H1 (cell line): Measurements from ENCODE around the gene MRPL55. TPM values are rescaled to one million over a fixed set of nuclear protein-coding genes. Genes with fewer than 3 reads are reported as not detected.

ENCODE experiments used
- CTCF ChIA-PET: fragments of 300-600 bp; sonication (Branson Sonifier 250); formaldehyde crosslinking; loops from one replicate; lab custom pipeline; 2021; ENCODE audit not compliant: partially characterized antibody; lab: Charles Lee
- POLR2A ChIA-PET: fragments of 300-600 bp; sonication (Branson Sonifier 250); formaldehyde crosslinking; loops from one replicate; lab custom pipeline; 2021; ENCODE audit warnings: inconsistent platforms; ENCODE audit not compliant: partially characterized antibody; lab: Charles Lee
- DNase-seq, 2 experiments: peaks; one replicate each; pipeline versions ENCODE4 v3.0.0 to v3.0.0-alpha.2; 2010 to 2022; ENCODE audit warnings: low spot score in 2 of 2, low read depth in 1 of 2, mixed read lengths in 1 of 2
- FAIRE-seq: peaks from 2 replicates; lab custom pipeline; 2011; peaks lifted over from hg19 to GRCh38; lab: Jason Lieb, UNC
- H2AFZ ChIP-seq: 2 replicates; pipeline ENCODE4 v1.8.1; 2012; ENCODE audit warnings: low read length, inconsistent platforms
- H2AK5ac ChIP-seq: 2 replicates; pipeline ENCODE4 v1.6.1; 2013; ENCODE audit warnings: low read depth, low read length
- H2BK120ac ChIP-seq: replicated peaks from 2 replicates; pipeline ENCODE3; 2013; ENCODE audit warnings: low read depth, low read length, inconsistent platforms
- H2BK12ac ChIP-seq: 2 replicates; pipeline ENCODE4 v1.6.1; 2013; ENCODE audit warnings: low read depth, low read length
- H2BK15ac ChIP-seq: 2 replicates; pipeline ENCODE4 v1.6.1; 2013; ENCODE audit warnings: low read length
- H2BK20ac ChIP-seq: 2 replicates; pipeline ENCODE4 v1.6.1; 2013; ENCODE audit warnings: low read length
- H2BK5ac ChIP-seq: 2 replicates; pipeline ENCODE4 v1.6.1; 2013; ENCODE audit warnings: low read depth, low read length
- H3K14ac ChIP-seq: 2 replicates; pipeline ENCODE4 v1.6.1; 2013; ENCODE audit warnings: inconsistent platforms; ENCODE audit not compliant: insufficient read length
- H3K18ac ChIP-seq: 2 replicates; pipeline ENCODE4 v1.6.1; 2013; ENCODE audit warnings: low read length; ENCODE audit errors: extremely low read depth
- H3K23ac ChIP-seq: 2 replicates; pipeline ENCODE4 v1.6.1; 2013; ENCODE audit warnings: inconsistent platforms; ENCODE audit not compliant: insufficient read length
- H3K23me2 ChIP-seq: 2 replicates; pipeline ENCODE4 v1.6.1; 2013; ENCODE audit warnings: low read depth, low read length
- H3K27ac ChIP-seq: 2 replicates; pipeline ENCODE4 v1.6.1; 2011; ENCODE audit warnings: low read depth, low read length, inconsistent platforms
- H3K27me3 ChIP-seq, 4 experiments: replicated peaks in 1 of 4; 1 replicate in 1 of 4; 2 replicates in 3 of 4; pipeline versions ENCODE4 v1.6.1 to v1.8.1; 2011 to 2013; ENCODE audit warnings: low read length in 3 of 4, mild to moderate bottlenecking in 3 of 4, inconsistent platforms in 2 of 4, mixed read lengths in 2 of 4, moderate library complexity in 1 of 4; ENCODE audit not compliant: control insufficient read depth in 3 of 4, insufficient read depth in 3 of 4; ENCODE audit errors: extremely low read depth in 1 of 4
- H3K36me3 ChIP-seq, 4 experiments: 2 replicates each; pipeline versions ENCODE4 v1.6.1 to v1.8.1; 2011 to 2013; ENCODE audit warnings: mild to moderate bottlenecking in 4 of 4, low read length in 3 of 4, moderate library complexity in 2 of 4, control low read depth in 1 of 4, inconsistent platforms in 1 of 4; ENCODE audit not compliant: insufficient read depth in 4 of 4, control insufficient read depth in 2 of 4
- H3K4ac ChIP-seq: replicated peaks from 2 replicates; pipeline ENCODE3; 2013; ENCODE audit warnings: low read length, low read depth, mixed read lengths, inconsistent platforms; ENCODE audit not compliant: insufficient read length
- H3K4me1 ChIP-seq, 4 experiments: replicated peaks in 1 of 4; 1 replicate in 1 of 4; 2 replicates in 3 of 4; pipeline versions ENCODE4 v1.6.1 to v1.8.1; 2011 to 2013; ENCODE audit warnings: low read length in 3 of 4, inconsistent platforms in 2 of 4, mixed read lengths in 1 of 4; ENCODE audit not compliant: insufficient read depth in 4 of 4, control insufficient read depth in 3 of 4
- H3K4me2 ChIP-seq, 2 experiments: 2 replicates each; pipeline versions ENCODE4 v1.6.1 to v1.8.1; 2011 to 2013; ENCODE audit warnings: low read depth in 2 of 2, low read length in 2 of 2, control low read depth in 1 of 2, inconsistent platforms in 1 of 2, mild to moderate bottlenecking in 1 of 2; ENCODE audit not compliant: insufficient read depth in 1 of 2
- H3K4me3 ChIP-seq, 4 experiments: fragments of 200-600, 300-600 bp in 1 of 4; sonication (generic), shearing (Covaris generic), sonication (Bioruptor Twin) in 1 of 4; 2 replicates each; pipeline versions ENCODE4 v1.5.1 to v1.8.1; 2011 to 2016; ENCODE audit warnings: low read length in 4 of 4, low read depth in 3 of 4, control low read depth in 2 of 4, inconsistent platforms in 2 of 4, mild to moderate bottlenecking in 2 of 4, mixed read lengths in 1 of 4, moderate library complexity in 1 of 4; ENCODE audit not compliant: insufficient read depth in 2 of 4; ENCODE audit errors: extremely low read depth in 1 of 4
- H3K56ac ChIP-seq: replicated peaks from 2 replicates; pipeline ENCODE3; 2013; ENCODE audit warnings: low read depth, mild to moderate bottlenecking, mixed read lengths, low read length, inconsistent platforms; ENCODE audit not compliant: insufficient read length
- H3K79me1 ChIP-seq: 2 replicates; pipeline ENCODE4 v1.6.1; 2013; ENCODE audit warnings: low read depth, low read length, control low read depth
- H3K79me2 ChIP-seq, 2 experiments: 2 replicates each; pipeline versions ENCODE4 v1.6.1 to v1.8.1; 2012 to 2013; ENCODE audit warnings: low read length in 2 of 2, mild to moderate bottlenecking in 2 of 2, inconsistent platforms in 1 of 2; ENCODE audit not compliant: insufficient read depth in 2 of 2, control insufficient read depth in 1 of 2
- H3K9ac ChIP-seq, 4 experiments: replicated peaks in 1 of 4; 1 replicate in 1 of 4; 2 replicates in 3 of 4; pipeline versions ENCODE4 v1.6.1 to v1.8.1; 2011 to 2013; ENCODE audit warnings: low read depth in 3 of 4, low read length in 3 of 4, control low read depth in 2 of 4, mild to moderate bottlenecking in 2 of 4, moderate library complexity in 2 of 4, inconsistent platforms in 1 of 4; ENCODE audit errors: extremely low read depth in 1 of 4
- H3K9me3 ChIP-seq, 2 experiments: 2 replicates each; pipeline versions ENCODE4 v1.6.1 to v1.8.1; 2012 to 2013; ENCODE audit warnings: mild to moderate bottlenecking in 2 of 2, moderate library complexity in 2 of 2, control low read depth in 1 of 2, inconsistent platforms in 1 of 2, low read depth in 1 of 2, low read length in 1 of 2, mixed read lengths in 1 of 2; ENCODE audit not compliant: insufficient read depth in 2 of 2
- H4K20me1 ChIP-seq, 2 experiments: replicated peaks in 1 of 2; 2 replicates each; pipeline versions ENCODE3 to v1.8.1; 2011 to 2013; ENCODE audit warnings: inconsistent platforms in 2 of 2, low read length in 2 of 2, mild to moderate bottlenecking in 1 of 2; ENCODE audit not compliant: insufficient read depth in 2 of 2, control insufficient read depth in 1 of 2
- H4K5ac ChIP-seq: 2 replicates; pipeline ENCODE4 v1.6.1; 2013; ENCODE audit warnings: low read length, low read depth, mixed read lengths, inconsistent platforms; ENCODE audit not compliant: insufficient read length
- H4K8ac ChIP-seq: 2 replicates; pipeline ENCODE4 v1.8.0; 2013; ENCODE audit warnings: mild to moderate bottlenecking, moderate library complexity, low read length, inconsistent platforms; ENCODE audit not compliant: insufficient read depth; ENCODE audit errors: extremely low read depth
- H4K91ac ChIP-seq: replicated peaks from 2 replicates; pipeline ENCODE3; 2013; ENCODE audit warnings: low read length, mixed read lengths, inconsistent platforms; ENCODE audit not compliant: insufficient read length
- SP1 ChIP-seq: IDR thresholded peaks from 2 replicates; pipeline ENCODE4 v1.6.1; 2011; ENCODE audit warnings: low read depth, low read length
- YY1 ChIP-seq: IDR thresholded peaks from 2 replicates; pipeline ENCODE4 v1.6.1; 2011; ENCODE audit warnings: low read depth, mild to moderate bottlenecking, low read length
- WGBS, 2 experiments: shearing (Covaris generic) in 1 of 2; methylation state at CpG; one replicate each; pipeline versions ENCODE4 v1.1.6 to v1.1.7; 2013 to 2015; ENCODE audit warnings: low lambda C conversion rate in 2 of 2, mixed read lengths in 2 of 2, inconsistent platforms in 1 of 2, low coverage in 1 of 2, missing lambda C conversion rate in 1 of 2; ENCODE audit not compliant: insufficient replicate concordance in 2 of 2, insufficient coverage in 1 of 2, insufficient read length in 1 of 2; ENCODE audit errors: extremely low coverage in 1 of 2, missing lambda C conversion rate in 1 of 2; 5-methylcytosine and 5-hydroxymethylcytosine counted together
- polyA plus RNA-seq, 7 experiments: library from polyadenylated mRNA; depleted of rRNA in 3 of 7; stranded (reverse) in 5 of 7; unstranded in 2 of 7; fragments of >200 nt in 5 of 7; fragments of 200-250 nt in 2 of 7; gene quantifications; 1 replicate in 5 of 7; 2 replicates in 1 of 7; 4 replicates in 1 of 7; pipeline versions ENCODE4 v1.2.1 to v1.2.3, GENCODE V29; 2011 to 2013; ENCODE audit warnings: missing spikeins in 2 of 7, mixed read lengths in 2 of 7
- total RNA-seq: library from RNA; stranded (reverse); fragmentation: NEBNext Ultra II Directional; extraction: Animal tissue kit (Norgen Biotek cat#: 25700); gene quantifications from 2 replicates; pipeline ENCODE4 v1.2.1, GENCODE V29; 2021

Gene MRPL55
- total and polyA plus RNA-seq, 2 of the 8 experiments (the other 6 are each of a cell fraction or from before 2014, with no cell fraction given): 59.0 to 244 TPM

GRCh38 chr1:228093050-228093906 is 15.8 kb downstream of the MRPL55 start:
- H3K79me1 ChIP-seq: peaks cover 62% of the 10 kb centered on the region
- DNase-seq: no peak
- no peak overlapping the region for H2BK20ac ChIP-seq
- no peak overlapping the region for H3K27ac ChIP-seq
- no peak overlapping the region for H3K56ac ChIP-seq
- H4K8ac ChIP-seq: no peak overlapping the region
- H3K9me3 ChIP-seq: peaks cover 3 to 5% of the 10 kb centered on the region in 2 experiments; a peak in 3 of 4 replicates
- no peak overlapping the region for H4K5ac ChIP-seq
- no peak for FAIRE-seq
- H4K20me1 ChIP-seq: peaks cover 51 to 75% of the 10 kb centered on the region in 2 experiments
- peaks cover 0 to 3% (median 0%) of the 10 kb centered on the region in 4 experiments; a peak in 3 of 7 replicates for H3K4me1 ChIP-seq
- no peak overlapping the region for H3K4me3 ChIP-seq
- no peak overlapping the region for H2AFZ ChIP-seq
- no peak overlapping the region for H2BK5ac ChIP-seq
- POLR2A ChIA-PET: interaction anchor here (1.1 to 7.1 kb wide), 4 partner anchors 6 to 72 kb away, joined by 3 to 53 read pairs (median 7); partner anchors contain the start of genes ARF1 and IBA57
- H3K4ac ChIP-seq: no peak overlapping the region
- no peak overlapping the region for H2AK5ac ChIP-seq
- no peak overlapping the region for H2BK120ac ChIP-seq
- no peak overlapping the region for H4K91ac ChIP-seq
- H3K18ac ChIP-seq: no peak overlapping the region
- H2BK12ac ChIP-seq: no peak overlapping the region
- no peak overlapping the region for H3K14ac ChIP-seq
- no peaks in the 10 kb centered on the region for H3K27me3 ChIP-seq
- CTCF ChIA-PET: interaction anchor here (0.7 to 2.9 kb wide), 4 partner anchors 9 to 375 kb away, joined by 3 to 14 read pairs (median 4); no protein-coding TSS in a partner anchor
- H3K9ac ChIP-seq: no peak overlapping the region
- H3K4me2 ChIP-seq: no peak overlapping the region
- no peak overlapping the region for H2BK15ac ChIP-seq
- no peaks in the 10 kb centered on the region for H3K23me2 ChIP-seq
- peaks cover 5 to 12% (median 8%) of the 10 kb centered on the region in 4 experiments; a peak in 7 of 8 replicates for H3K36me3 ChIP-seq
- 91% methylated on average over 19 of the region's 20 CpGs; no CpG with 5 or more reads in 1 of the 2 experiments for WGBS, 2 experiments
- H3K23ac ChIP-seq: no peak overlapping the region
- H3K79me2 ChIP-seq: peaks cover 57 to 89% of the 10 kb centered on the region in 2 experiments
- TF ChIP-seq YY1 (no peak), SP1 (no peak)
